ENCODE measurements around the gene KSR1. TPM values are rescaled to one million over a fixed set of nuclear protein-coding genes. Genes with fewer than 3 reads are reported as not detected.

The KSR1 gene
- total and polyA plus RNA-seq, 9 of the 15 experiments (the other 6 are each of a cell fraction or from before 2014, with no cell fraction given) = 1.4 to 51.7 (median 18.4) TPM

DNA sequence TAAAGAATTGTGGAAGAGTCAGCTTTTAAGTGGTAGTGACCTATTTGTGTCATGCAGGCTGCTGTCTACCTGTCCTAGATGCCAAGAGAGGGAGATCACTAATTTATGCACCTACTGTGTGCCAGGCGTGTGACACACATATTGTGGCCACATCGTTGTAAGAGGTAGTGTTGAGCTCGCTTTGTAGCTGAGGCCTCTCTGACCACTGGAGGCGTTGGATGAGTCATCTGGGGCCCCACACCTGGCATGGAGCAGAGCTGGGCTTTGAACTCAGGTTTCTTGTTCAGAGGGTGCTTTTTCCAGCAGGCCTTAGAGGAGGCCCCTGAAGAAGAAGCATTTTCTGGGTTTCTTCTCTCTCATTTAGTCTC, 122.5 kb downstream of the KSR1 start (continued):
- TF ChIP-seq, protein P1, sequence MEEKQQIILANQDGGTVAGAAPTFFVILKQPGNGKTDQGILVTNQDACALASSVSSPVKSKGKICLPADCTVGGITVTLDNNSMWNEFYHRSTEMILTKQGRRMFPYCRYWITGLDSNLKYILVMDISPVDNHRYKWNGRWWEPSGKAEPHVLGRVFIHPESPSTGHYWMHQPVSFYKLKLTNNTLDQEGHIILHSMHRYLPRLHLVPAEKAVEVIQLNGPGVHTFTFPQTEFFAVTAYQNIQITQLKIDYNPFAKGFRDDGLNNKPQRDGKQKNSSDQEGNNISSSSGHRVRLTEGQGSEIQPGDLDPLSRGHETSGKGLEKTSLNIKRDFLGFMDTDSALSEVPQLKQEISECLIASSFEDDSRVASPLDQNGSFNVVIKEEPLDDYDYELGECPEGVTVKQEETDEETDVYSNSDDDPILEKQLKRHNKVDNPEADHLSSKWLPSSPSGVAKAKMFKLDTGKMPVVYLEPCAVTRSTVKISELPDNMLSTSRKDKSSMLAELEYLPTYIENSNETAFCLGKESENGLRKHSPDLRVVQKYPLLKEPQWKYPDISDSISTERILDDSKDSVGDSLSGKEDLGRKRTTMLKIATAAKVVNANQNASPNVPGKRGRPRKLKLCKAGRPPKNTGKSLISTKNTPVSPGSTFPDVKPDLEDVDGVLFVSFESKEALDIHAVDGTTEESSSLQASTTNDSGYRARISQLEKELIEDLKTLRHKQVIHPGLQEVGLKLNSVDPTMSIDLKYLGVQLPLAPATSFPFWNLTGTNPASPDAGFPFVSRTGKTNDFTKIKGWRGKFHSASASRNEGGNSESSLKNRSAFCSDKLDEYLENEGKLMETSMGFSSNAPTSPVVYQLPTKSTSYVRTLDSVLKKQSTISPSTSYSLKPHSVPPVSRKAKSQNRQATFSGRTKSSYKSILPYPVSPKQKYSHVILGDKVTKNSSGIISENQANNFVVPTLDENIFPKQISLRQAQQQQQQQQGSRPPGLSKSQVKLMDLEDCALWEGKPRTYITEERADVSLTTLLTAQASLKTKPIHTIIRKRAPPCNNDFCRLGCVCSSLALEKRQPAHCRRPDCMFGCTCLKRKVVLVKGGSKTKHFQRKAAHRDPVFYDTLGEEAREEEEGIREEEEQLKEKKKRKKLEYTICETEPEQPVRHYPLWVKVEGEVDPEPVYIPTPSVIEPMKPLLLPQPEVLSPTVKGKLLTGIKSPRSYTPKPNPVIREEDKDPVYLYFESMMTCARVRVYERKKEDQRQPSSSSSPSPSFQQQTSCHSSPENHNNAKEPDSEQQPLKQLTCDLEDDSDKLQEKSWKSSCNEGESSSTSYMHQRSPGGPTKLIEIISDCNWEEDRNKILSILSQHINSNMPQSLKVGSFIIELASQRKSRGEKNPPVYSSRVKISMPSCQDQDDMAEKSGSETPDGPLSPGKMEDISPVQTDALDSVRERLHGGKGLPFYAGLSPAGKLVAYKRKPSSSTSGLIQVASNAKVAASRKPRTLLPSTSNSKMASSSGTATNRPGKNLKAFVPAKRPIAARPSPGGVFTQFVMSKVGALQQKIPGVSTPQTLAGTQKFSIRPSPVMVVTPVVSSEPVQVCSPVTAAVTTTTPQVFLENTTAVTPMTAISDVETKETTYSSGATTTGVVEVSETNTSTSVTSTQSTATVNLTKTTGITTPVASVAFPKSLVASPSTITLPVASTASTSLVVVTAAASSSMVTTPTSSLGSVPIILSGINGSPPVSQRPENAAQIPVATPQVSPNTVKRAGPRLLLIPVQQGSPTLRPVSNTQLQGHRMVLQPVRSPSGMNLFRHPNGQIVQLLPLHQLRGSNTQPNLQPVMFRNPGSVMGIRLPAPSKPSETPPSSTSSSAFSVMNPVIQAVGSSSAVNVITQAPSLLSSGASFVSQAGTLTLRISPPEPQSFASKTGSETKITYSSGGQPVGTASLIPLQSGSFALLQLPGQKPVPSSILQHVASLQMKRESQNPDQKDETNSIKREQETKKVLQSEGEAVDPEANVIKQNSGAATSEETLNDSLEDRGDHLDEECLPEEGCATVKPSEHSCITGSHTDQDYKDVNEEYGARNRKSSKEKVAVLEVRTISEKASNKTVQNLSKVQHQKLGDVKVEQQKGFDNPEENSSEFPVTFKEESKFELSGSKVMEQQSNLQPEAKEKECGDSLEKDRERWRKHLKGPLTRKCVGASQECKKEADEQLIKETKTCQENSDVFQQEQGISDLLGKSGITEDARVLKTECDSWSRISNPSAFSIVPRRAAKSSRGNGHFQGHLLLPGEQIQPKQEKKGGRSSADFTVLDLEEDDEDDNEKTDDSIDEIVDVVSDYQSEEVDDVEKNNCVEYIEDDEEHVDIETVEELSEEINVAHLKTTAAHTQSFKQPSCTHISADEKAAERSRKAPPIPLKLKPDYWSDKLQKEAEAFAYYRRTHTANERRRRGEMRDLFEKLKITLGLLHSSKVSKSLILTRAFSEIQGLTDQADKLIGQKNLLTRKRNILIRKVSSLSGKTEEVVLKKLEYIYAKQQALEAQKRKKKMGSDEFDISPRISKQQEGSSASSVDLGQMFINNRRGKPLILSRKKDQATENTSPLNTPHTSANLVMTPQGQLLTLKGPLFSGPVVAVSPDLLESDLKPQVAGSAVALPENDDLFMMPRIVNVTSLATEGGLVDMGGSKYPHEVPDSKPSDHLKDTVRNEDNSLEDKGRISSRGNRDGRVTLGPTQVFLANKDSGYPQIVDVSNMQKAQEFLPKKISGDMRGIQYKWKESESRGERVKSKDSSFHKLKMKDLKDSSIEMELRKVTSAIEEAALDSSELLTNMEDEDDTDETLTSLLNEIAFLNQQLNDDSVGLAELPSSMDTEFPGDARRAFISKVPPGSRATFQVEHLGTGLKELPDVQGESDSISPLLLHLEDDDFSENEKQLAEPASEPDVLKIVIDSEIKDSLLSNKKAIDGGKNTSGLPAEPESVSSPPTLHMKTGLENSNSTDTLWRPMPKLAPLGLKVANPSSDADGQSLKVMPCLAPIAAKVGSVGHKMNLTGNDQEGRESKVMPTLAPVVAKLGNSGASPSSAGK (IDR thresholded peaks at IDR 0.05) = no peak
- TF ChIP-seq ZNF316 (IDR thresholded peaks at IDR 0.05) (0 out of 2 replicates have a peak, but pooled peaks have one; percentile 2), FIP1L1 (IDR thresholded peaks at IDR 0.05; ENCODE audit: low read depth, low read length, poor library complexity, severe bottlenecking) (no peak), ZEB2 (IDR thresholded peaks at IDR 0.05) (peak; percentile 17; the same call in 1 of the 2 replicates), COPS2 (conservative IDR thresholded peaks at IDR 0.05) (no peak), ZNF121 (CRISPR knock-in tag; conservative IDR thresholded peaks at IDR 0.05) (no peak), HDAC1 (IDR thresholded peaks at IDR 0.05) (no peak), HNRNPL (IDR thresholded peaks at IDR 0.05; ENCODE audit: low read depth, low read length) (no peak)
- TF ChIP-seq, protein P2, sequence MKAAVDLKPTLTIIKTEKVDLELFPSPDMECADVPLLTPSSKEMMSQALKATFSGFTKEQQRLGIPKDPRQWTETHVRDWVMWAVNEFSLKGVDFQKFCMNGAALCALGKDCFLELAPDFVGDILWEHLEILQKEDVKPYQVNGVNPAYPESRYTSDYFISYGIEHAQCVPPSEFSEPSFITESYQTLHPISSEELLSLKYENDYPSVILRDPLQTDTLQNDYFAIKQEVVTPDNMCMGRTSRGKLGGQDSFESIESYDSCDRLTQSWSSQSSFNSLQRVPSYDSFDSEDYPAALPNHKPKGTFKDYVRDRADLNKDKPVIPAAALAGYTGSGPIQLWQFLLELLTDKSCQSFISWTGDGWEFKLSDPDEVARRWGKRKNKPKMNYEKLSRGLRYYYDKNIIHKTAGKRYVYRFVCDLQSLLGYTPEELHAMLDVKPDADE (conservative IDR thresholded peaks at IDR 0.05; ENCODE audit: control insufficient read depth, low read depth, low read length) = no peak
- TF ChIP-seq, protein P3, sequence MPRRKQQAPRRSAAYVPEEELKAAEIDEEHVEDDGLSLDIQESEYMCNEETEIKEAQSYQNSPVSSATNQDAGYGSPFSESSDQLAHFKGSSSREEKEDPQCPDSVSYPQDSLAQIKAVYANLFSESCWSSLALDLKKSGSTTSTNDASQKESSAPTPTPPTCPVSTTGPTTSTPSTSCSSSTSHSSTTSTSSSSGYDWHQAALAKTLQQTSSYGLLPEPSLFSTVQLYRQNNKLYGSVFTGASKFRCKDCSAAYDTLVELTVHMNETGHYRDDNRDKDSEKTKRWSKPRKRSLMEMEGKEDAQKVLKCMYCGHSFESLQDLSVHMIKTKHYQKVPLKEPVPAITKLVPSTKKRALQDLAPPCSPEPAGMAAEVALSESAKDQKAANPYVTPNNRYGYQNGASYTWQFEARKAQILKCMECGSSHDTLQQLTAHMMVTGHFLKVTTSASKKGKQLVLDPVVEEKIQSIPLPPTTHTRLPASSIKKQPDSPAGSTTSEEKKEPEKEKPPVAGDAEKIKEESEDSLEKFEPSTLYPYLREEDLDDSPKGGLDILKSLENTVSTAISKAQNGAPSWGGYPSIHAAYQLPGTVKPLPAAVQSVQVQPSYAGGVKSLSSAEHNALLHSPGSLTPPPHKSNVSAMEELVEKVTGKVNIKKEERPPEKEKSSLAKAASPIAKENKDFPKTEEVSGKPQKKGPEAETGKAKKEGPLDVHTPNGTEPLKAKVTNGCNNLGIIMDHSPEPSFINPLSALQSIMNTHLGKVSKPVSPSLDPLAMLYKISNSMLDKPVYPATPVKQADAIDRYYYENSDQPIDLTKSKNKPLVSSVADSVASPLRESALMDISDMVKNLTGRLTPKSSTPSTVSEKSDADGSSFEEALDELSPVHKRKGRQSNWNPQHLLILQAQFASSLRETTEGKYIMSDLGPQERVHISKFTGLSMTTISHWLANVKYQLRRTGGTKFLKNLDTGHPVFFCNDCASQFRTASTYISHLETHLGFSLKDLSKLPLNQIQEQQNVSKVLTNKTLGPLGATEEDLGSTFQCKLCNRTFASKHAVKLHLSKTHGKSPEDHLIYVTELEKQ (CRISPR knock-in tag; IDR thresholded peaks at IDR 0.05) = no peak
- TF ChIP-seq, protein P4, sequence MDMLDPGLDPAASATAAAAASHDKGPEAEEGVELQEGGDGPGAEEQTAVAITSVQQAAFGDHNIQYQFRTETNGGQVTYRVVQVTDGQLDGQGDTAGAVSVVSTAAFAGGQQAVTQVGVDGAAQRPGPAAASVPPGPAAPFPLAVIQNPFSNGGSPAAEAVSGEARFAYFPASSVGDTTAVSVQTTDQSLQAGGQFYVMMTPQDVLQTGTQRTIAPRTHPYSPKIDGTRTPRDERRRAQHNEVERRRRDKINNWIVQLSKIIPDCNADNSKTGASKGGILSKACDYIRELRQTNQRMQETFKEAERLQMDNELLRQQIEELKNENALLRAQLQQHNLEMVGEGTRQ (CRISPR knock-in tag; IDR thresholded peaks at IDR 0.05) = no peak
